Right atrium auricular region (tissue), 2 donors: Measurements from ENCODE around the gene CORIN. TPM values are rescaled to one million over a fixed set of nuclear protein-coding genes. Genes with fewer than 3 reads are reported as not detected.
A peak's percentile ranks its signal among the peaks of the same experiment; 100 is the strongest.

Experiments used
- DNase-seq: peaks from one replicate; pipeline ENCODE4 v3.0.0-alpha.2; 2019; ENCODE audit warnings: low spot score
- H3K27ac ChIP-seq, 2 donors: fragments of 200-600 bp; sonication (generic); 1 replicate in 1 of 2; 2 replicates in 1 of 2; pipeline ENCODE4 v1.5.1; 2016 to 2019
- H3K27me3 ChIP-seq, 2 donors: fragments of 200-600 bp; sonication (generic); one replicate each; pipeline versions ENCODE4 v1.5.1 to v1.6.0; 2017 to 2019
- H3K36me3 ChIP-seq: fragments of 200-600 bp; sonication (generic); one replicate; pipeline ENCODE4 v1.5.1; 2016
- H3K4me1 ChIP-seq, 2 donors: fragments of 200-600 bp; sonication (generic); one replicate each; pipeline versions ENCODE4 v1.5.1 to v1.6.0; 2017 to 2019
- H3K4me3 ChIP-seq, 2 donors: fragments of 200-600 bp; sonication (generic); 1 replicate in 1 of 2; 2 replicates in 1 of 2; pipeline ENCODE4 v1.5.1; 2017 to 2019; ENCODE audit warnings: mild to moderate bottlenecking in 1 of 2, moderate library complexity in 1 of 2
- H3K9me3 ChIP-seq, 2 donors: fragments of 200-600 bp; sonication (generic); one replicate each; pipeline ENCODE4 v1.5.1; 2019
- CTCF ChIP-seq, 2 donors: fragments of 200-600 bp; sonication (generic); IDR thresholded peaks; one replicate each; pipeline ENCODE4 v1.5.1; 2019; ENCODE audit warnings: antibody characterized with exemption in 2 of 2
- total RNA-seq, 2 donors: library from RNA; depleted of rRNA; stranded (reverse); fragments of >200 nt; gene quantifications; one replicate each; pipeline ENCODE4 v1.1.0, GENCODE V29; 2016

The CORIN gene
- total RNA-seq, 2 donors from 2014 or later, result 42.3 to 180 TPM

- TF ChIP-seq CTCF (IDR thresholded peaks at IDR 0.05), result no peak
- Histone ChIP-seq H3K36me3 (no peaks in the 10 kb centered on the region), H3K4me3 (peak overlapping the region in 1 of 2 donors; percentile 38), H3K4me1 (peaks cover 0 to 28% of the 10 kb centered on the region in 2 donors), H3K27ac (peak overlapping the region; percentile 59 to 76), H3K9me3 (peaks cover 0 to 7% of the 10 kb centered on the region in 2 donors), H3K27me3 (no peaks in the 10 kb centered on the region)
- no peak for DNase-seq
These were observed 6.7 kb downstream of the CORIN start for GRCh38 chr4:47831026-47831679.

GRCh38 chr4:47830265-47831025 is 7.4 kb downstream of the CORIN start:
- H3K27ac ChIP-seq, result peak overlapping the region; percentile 59 to 76

GRCh38 chr4:47829438-47829837 is 8.4 kb downstream of the CORIN start:
- H3K9me3 ChIP-seq, result peaks cover 0 to 7% of the 10 kb centered on the region in 2 donors
- no peaks in the 10 kb centered on the region for H3K27me3 ChIP-seq
- no peak for TF ChIP-seq CTCF (IDR thresholded peaks at IDR 0.05)
- H3K4me3 ChIP-seq, result no peak overlapping the region
- H3K36me3 ChIP-seq, result no peaks in the 10 kb centered on the region
- H3K27ac ChIP-seq, result peak overlapping the region; percentile 42 to 76
- DNase-seq, result no peak
- peaks cover 0 to 26% of the 10 kb centered on the region in 2 donors for H3K4me1 ChIP-seq

More at GRCh38 chr4:47830265-47831025, 7.4 kb downstream of the CORIN start:
- Histone ChIP-seq H3K4me1 (peaks cover 0 to 28% of the 10 kb centered on the region in 2 donors), H3K4me3 (peak overlapping the region in 1 of 2 donors; percentile 38), H3K27me3 (no peaks in the 10 kb centered on the region), H3K9me3 (peaks cover 0 to 7% of the 10 kb centered on the region in 2 donors), H3K36me3 (no peaks in the 10 kb centered on the region)
- DNase-seq, result no peak
- TF ChIP-seq CTCF (IDR thresholded peaks at IDR 0.05), result no peak

DNA sequence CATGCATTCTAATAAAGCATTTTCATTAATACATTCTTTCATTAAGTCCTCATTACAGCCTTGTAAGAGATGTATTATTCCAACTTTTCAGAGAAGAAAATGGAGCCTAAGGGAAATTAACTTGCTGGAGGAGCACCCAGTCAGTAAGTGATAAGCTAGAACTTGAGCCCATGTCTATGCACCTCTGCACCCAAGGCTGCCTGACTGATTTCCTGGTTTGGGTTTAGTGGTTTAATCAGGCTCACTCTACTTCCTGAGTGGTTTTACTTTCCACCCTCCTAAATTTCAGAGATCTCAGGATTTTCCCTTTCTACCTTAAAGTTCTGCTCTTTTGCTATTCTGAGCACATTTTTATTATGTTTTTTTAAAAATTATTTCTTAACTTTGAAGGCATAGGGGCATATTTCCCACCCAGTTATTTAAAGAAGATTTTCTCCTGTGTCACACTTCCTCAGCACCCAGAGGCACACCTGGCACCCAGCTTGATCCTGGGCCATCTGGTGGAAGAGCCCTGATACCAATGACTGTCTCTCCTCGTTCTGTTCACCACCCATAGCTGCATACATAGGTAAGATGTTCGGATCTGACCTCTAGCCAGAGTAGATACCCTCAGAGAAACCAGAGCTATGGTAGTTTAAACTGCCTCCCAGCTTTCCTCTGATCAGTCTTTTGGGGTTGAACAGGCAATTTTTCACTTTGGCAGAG is 10.4 kb downstream of the CORIN start:
- Histone ChIP-seq H3K4me1 (peaks cover 0 to 26% of the 10 kb centered on the region in 2 donors), H3K4me3 (no peak overlapping the region), H3K36me3 (no peaks in the 10 kb centered on the region), H3K27me3 (no peaks in the 10 kb centered on the region), H3K27ac (peak overlapping the region; percentile 60 to 76), H3K9me3 (no peaks in the 10 kb centered on the region)
- TF ChIP-seq CTCF (IDR thresholded peaks at IDR 0.05), result no peak
- DNase-seq, result no peak

- TF ChIP-seq CTCF (IDR thresholded peaks at IDR 0.05), result no peak
- no peaks in the 10 kb centered on the region for H3K27me3 ChIP-seq
- H3K27ac ChIP-seq, result peak overlapping the region; percentile 75 to 90
- DNase-seq, result no peak
- H3K9me3 ChIP-seq, result no peaks in the 10 kb centered on the region
- no peaks in the 10 kb centered on the region for H3K36me3 ChIP-seq
- H3K4me1 ChIP-seq, result peaks cover 0 to 26% of the 10 kb centered on the region in 2 donors
- no peak overlapping the region for H3K4me3 ChIP-seq
These were observed 13.0 kb downstream of the CORIN start for GRCh38 chr4:47824840-47825239.
